Activated naive CD8-positive, alpha-beta T cell treated with anti-CD3 and anti-CD28 coated beads for 36 hours (primary cell): Measurements from ENCODE around the gene KDM4B. TPM values are rescaled to one million over a fixed set of nuclear protein-coding genes. Genes with fewer than 3 reads are reported as not detected.

Source experiments
- DNase-seq: peaks from one replicate; pipeline ENCODE4 v3.0.0; 2021
- H3K27ac Mint-ChIP-seq: one replicate; pipeline ENCODE4 v1.8.0; 2022; ENCODE audit warnings: mild to moderate bottlenecking, moderate library complexity, mixed read lengths
- H3K27me3 Mint-ChIP-seq: one replicate; pipeline ENCODE4 v1.8.0; 2022; ENCODE audit warnings: mild to moderate bottlenecking, mixed read lengths
- H3K36me3 Mint-ChIP-seq: one replicate; pipeline ENCODE4 v1.8.0; 2021; ENCODE audit warnings: mild to moderate bottlenecking, mixed read lengths
- H3K4me1 Mint-ChIP-seq: one replicate; pipeline ENCODE4 v1.8.0; 2021; ENCODE audit warnings: mixed read lengths
- H3K4me3 Mint-ChIP-seq: one replicate; pipeline ENCODE4 v1.8.0; 2022; ENCODE audit warnings: mild to moderate bottlenecking, moderate library complexity, mixed read lengths
- H3K9me3 Mint-ChIP-seq: one replicate; pipeline ENCODE4 v1.8.0; 2022; ENCODE audit warnings: mixed read lengths
- total RNA-seq, 2 experiments: library from RNA; stranded (reverse); gene quantifications; one replicate each; pipeline ENCODE4 v1.2.3, GENCODE V29; 2021

Gene KDM4B
- total RNA-seq, 2 experiments from 2014 or later = 29.4 to 31.3 TPM

DNA sequence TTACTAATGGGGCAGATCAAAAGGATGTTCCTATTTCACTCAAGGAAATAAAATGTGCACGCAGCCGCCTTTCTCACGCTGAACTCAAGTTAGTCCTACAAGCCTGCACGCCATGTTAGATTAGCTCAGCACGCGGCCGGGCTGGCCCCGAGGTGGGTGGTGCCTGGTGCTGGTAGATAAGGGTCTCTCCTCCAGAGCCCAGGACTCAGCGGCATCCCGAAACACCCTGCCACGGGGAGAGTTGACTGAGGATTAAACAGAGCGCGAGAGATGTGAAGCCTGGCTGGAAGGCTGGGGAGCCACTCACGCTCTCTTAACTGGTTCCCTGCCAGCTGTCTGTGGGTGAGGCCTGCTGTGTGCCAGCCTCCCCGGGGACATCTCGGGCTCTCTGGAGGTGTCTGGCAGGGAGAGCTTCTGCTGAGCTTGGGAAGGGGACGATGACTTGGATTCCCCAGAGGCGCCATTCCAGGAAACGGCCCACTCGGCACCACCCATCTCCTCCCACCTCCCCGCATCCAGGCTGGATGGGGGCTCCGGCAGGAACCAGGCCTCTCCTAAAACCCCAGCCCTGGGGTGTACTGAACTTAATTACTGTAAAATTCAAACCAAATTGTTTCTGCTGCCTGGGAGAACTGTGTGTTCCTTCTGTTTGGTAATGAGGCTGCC is 122.2 kb downstream of the KDM4B start:
- H3K4me3 Mint-ChIP-seq = no peak overlapping the region
- H3K4me1 Mint-ChIP-seq = no peaks in the 10 kb centered on the region
- H3K27me3 Mint-ChIP-seq = no peaks in the 10 kb centered on the region
- no peak for DNase-seq
- peaks cover 2% of the 10 kb centered on the region for H3K36me3 Mint-ChIP-seq
- H3K27ac Mint-ChIP-seq = no peak overlapping the region
- H3K9me3 Mint-ChIP-seq = peaks cover 2% of the 10 kb centered on the region

- DNase-seq = no peak
- Mint-ChIP-seq H3K27me3 (no peaks in the 10 kb centered on the region), H3K27ac (no peak overlapping the region), H3K4me3 (no peak overlapping the region), H3K36me3 (peaks cover 4% of the 10 kb centered on the region), H3K9me3 (peaks cover 2% of the 10 kb centered on the region), H3K4me1 (no peaks in the 10 kb centered on the region)
Observed at GRCh38 chr19:5091684-5092480, 123.0 kb downstream of the KDM4B start.

GRCh38 chr19:5092481-5092843 is 123.5 kb downstream of the KDM4B start:
- no peak for DNase-seq
- Mint-ChIP-seq H3K4me1 (no peaks in the 10 kb centered on the region), H3K4me3 (no peak overlapping the region), H3K9me3 (peaks cover 2% of the 10 kb centered on the region), H3K27me3 (no peaks in the 10 kb centered on the region), H3K27ac (no peak overlapping the region), H3K36me3 (peaks cover 10% of the 10 kb centered on the region)

GRCh38 chr19:5093297-5093928 is 124.5 kb downstream of the KDM4B start:
- no peak for DNase-seq
- Mint-ChIP-seq H3K4me1 (no peaks in the 10 kb centered on the region), H3K27me3 (no peaks in the 10 kb centered on the region), H3K36me3 (peaks cover 16% of the 10 kb centered on the region), H3K4me3 (no peak overlapping the region), H3K9me3 (peaks cover 2% of the 10 kb centered on the region), H3K27ac (no peak overlapping the region)

- H3K9me3 Mint-ChIP-seq = peaks cover 6% of the 10 kb centered on the region
- H3K4me3 Mint-ChIP-seq = no peak overlapping the region
- peaks cover 22% of the 10 kb centered on the region for H3K36me3 Mint-ChIP-seq
- no peaks in the 10 kb centered on the region for H3K27me3 Mint-ChIP-seq
- H3K27ac Mint-ChIP-seq = no peak overlapping the region
- no peaks in the 10 kb centered on the region for H3K4me1 Mint-ChIP-seq
- no peak for DNase-seq
Observed at GRCh38 chr19:5093948-5094718, 125.2 kb downstream of the KDM4B start.

- H3K4me1 Mint-ChIP-seq = no peaks in the 10 kb centered on the region
- no peak overlapping the region for H3K27ac Mint-ChIP-seq
- peaks cover 30% of the 10 kb centered on the region for H3K36me3 Mint-ChIP-seq
- no peak for DNase-seq
- H3K4me3 Mint-ChIP-seq = no peak overlapping the region
- no peaks in the 10 kb centered on the region for H3K27me3 Mint-ChIP-seq
- peaks cover 13% of the 10 kb centered on the region for H3K9me3 Mint-ChIP-seq
Observed at GRCh38 chr19:5094768-5095567, 126.1 kb downstream of the KDM4B start.

GRCh38 chr19:5095568-5095850 is 126.6 kb downstream of the KDM4B start:
- Mint-ChIP-seq H3K36me3 (peaks cover 36% of the 10 kb centered on the region), H3K9me3 (peaks cover 18% of the 10 kb centered on the region), H3K4me1 (no peaks in the 10 kb centered on the region), H3K27me3 (no peaks in the 10 kb centered on the region), H3K27ac (no peak overlapping the region), H3K4me3 (no peak overlapping the region)
- no peak for DNase-seq

GRCh38 chr19:5096536-5096935 is 127.6 kb downstream of the KDM4B start:
- no peak for DNase-seq
- Mint-ChIP-seq H3K27ac (no peak overlapping the region), H3K4me1 (no peaks in the 10 kb centered on the region), H3K4me3 (no peak overlapping the region), H3K36me3 (peaks cover 41% of the 10 kb centered on the region), H3K9me3 (peaks cover 22% of the 10 kb centered on the region), H3K27me3 (no peaks in the 10 kb centered on the region)

DNA sequence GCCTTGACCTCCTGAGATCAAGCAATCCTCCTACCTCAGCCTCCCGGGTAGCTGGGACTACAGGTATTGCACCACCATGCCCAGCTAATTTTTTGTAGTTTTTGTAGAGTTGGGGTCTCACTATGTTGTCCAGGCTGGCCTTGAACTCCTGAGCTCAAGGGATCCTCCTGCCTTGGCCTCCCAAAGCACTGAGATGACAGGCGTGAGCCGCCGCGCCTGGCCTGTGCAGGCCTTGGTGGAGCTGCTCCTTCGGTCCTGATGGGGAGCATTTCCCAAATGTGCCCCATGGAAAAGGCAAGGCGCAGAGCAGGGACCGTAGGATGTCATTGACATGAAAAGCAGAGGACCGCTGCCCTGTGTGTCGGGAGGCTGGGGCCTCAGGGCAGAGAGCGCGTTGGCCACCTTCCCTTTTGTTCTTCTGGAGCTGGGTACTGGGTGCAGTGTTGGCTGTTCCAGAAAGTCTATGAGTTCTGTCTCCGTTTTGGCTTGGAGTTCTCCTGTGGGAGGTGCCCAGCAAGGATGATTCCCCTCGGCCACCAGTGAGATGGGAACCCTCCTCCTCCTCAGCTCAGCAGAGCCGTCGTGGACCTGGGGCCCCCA is 128.5 kb downstream of the KDM4B start:
- H3K4me3 Mint-ChIP-seq = no peak overlapping the region
- peaks cover 22% of the 10 kb centered on the region for H3K9me3 Mint-ChIP-seq
- DNase-seq = no peak

DNA sequence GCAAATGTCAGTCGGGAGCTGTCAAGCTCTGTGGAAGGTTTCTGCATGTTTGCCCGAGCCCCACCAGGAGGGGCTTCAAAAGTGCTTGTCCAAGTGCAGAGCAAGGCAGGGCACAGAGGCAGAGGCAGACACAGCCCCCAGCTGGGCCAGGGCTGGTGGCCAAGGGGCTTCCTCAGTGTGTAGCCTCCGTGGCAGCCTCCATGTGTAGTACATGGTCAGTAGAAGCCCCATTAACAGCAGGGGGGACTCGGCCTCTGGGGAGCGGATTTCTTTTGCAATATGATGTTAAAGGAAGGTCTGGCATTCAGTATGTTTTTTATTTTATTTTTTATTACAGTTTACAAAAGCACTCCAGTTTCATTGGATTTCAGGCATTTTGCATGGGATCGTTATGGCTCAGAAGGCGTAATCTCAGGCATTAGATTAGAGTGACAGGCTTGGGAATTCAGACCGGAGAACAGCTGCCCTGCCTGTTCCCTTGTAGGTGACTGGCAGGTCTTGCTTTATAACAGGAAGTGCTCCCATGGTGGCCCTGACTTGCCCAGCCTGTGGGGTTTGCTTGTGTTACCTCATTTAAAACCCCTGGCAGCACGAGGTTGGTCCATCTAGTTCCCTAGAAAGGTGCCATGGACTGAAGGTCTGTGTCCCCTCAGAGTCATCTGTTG is 129.2 kb downstream of the KDM4B start:
- Mint-ChIP-seq H3K4me3 (no peak overlapping the region), H3K36me3 (peaks cover 41% of the 10 kb centered on the region), H3K27ac (no peak overlapping the region), H3K4me1 (no peaks in the 10 kb centered on the region), H3K9me3 (peaks cover 22% of the 10 kb centered on the region), H3K27me3 (no peaks in the 10 kb centered on the region)
- no peak for DNase-seq

More for the DNA sequence above, 128.5 kb downstream of the KDM4B start:
- H3K27ac Mint-ChIP-seq = no peak overlapping the region
- peaks cover 41% of the 10 kb centered on the region for H3K36me3 Mint-ChIP-seq
- no peaks in the 10 kb centered on the region for H3K4me1 Mint-ChIP-seq
- no peaks in the 10 kb centered on the region for H3K27me3 Mint-ChIP-seq

DNA sequence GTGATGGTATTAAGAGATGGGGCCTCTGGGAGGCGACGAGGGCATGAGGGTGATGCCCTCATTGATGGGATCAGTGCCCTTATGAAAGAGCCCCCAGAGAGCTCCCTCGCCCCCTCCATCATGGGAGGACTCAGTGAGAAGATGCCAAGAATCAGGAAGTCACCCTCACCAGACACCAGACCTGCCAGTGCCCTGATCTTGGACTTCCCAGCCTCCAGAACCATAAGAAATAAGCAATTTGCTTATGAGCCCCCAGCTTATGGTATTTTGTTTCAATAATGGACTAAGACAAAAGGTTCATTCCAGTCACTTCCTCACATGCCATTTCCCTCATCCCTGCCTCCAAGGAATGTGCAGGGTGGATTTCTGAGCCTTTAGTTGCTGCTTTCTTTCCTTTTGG is 129.7 kb downstream of the KDM4B start:
- H3K27ac Mint-ChIP-seq = no peak overlapping the region
- H3K36me3 Mint-ChIP-seq = peaks cover 41% of the 10 kb centered on the region
- H3K4me1 Mint-ChIP-seq = no peaks in the 10 kb centered on the region
- DNase-seq = no peak
- no peak overlapping the region for H3K4me3 Mint-ChIP-seq
- H3K9me3 Mint-ChIP-seq = peaks cover 22% of the 10 kb centered on the region
- H3K27me3 Mint-ChIP-seq = no peaks in the 10 kb centered on the region

- DNase-seq = no peak
- no peak overlapping the region for H3K4me3 Mint-ChIP-seq
- H3K27me3 Mint-ChIP-seq = no peaks in the 10 kb centered on the region
- H3K9me3 Mint-ChIP-seq = peaks cover 22% of the 10 kb centered on the region
- H3K36me3 Mint-ChIP-seq = peaks cover 41% of the 10 kb centered on the region
- H3K4me1 Mint-ChIP-seq = no peaks in the 10 kb centered on the region
- H3K27ac Mint-ChIP-seq = no peak overlapping the region
Observed at GRCh38 chr19:5099701-5100221, 130.8 kb downstream of the KDM4B start.

DNA sequence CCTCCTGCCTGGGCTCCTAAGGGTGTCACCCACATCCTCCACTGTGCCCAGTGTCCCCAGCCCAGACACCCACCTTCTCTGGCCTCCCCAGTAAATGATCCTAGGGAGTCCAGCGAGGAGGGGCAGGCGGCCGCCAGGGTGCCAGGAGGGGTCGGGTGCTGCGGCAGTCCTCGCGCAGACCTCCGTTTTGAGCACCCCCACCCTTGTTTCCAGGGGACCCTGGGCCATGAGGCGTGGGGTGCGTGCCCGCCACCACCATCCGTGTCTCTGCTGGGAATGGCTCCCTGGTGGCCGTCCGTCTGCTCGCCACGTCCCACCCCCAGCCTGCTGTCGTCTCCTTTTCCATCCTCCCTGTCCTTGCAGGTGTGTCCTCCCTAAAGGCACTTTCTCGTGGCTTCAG is 133.0 kb downstream of the KDM4B start:
- Mint-ChIP-seq H3K4me1 (no peaks in the 10 kb centered on the region), H3K27me3 (no peaks in the 10 kb centered on the region), H3K9me3 (peaks cover 20% of the 10 kb centered on the region), H3K4me3 (no peak overlapping the region), H3K36me3 (peaks cover 36% of the 10 kb centered on the region), H3K27ac (no peak overlapping the region)
- DNase-seq = no peak

DNA sequence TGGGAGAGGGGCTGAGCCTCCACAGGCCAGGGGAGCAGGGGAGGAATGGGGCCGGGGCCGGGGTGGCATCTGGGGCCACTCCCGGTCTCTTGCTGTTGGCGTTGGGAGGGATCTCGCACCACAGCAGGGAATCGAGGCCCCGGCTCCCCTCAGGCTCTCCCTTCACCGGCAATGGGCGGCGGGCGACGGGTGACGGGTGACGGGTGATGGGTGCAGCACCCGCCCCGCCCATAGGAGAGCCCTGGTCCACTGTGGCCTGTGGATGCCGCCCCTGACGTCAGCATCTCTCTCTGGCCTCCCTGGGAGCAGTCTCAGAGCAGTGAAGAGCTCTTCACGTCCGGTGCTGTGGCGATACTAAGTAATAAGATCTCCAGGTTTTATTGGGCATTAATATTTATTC is 133.6 kb downstream of the KDM4B start:
- Mint-ChIP-seq H3K4me1 (no peaks in the 10 kb centered on the region), H3K27ac (no peak overlapping the region), H3K9me3 (peaks cover 20% of the 10 kb centered on the region), H3K4me3 (no peak overlapping the region), H3K36me3 (peaks cover 30% of the 10 kb centered on the region), H3K27me3 (no peaks in the 10 kb centered on the region)
- no peak for DNase-seq
